ENCODE measurements around the gene PTPN9. TPM values are rescaled to one million over a fixed set of nuclear protein-coding genes. Genes with fewer than 3 reads are reported as not detected.

PTPN9 gene
- total RNA-seq, 2 experiments from 2014 or later = 12.3 to 12.9 TPM

DNA sequence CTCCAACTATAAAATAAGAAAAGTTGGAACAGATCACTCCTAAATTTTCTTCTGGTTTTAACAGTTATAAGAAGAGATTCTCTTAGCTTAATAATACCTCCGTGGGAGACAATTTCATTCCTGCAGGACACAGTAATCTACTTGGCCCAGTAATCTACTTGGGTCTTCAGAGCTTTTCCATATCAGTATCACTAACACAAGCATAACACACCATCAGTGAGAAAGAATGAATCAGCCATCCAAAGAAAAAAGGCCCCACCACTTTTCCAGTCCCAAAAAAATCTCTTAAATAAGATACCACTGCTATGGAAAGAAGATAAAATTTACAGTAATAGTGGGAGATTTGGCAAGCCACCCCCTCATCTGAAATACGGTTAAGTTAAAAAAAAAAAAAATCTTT lies 147.8 kb downstream of the PTPN9 start:
- Mint-ChIP-seq H3K27me3 (no peaks in the 10 kb centered on the region), H3K4me1 (ENCODE audit: low read depth) (peaks cover 41% of the 10 kb centered on the region)

DNA sequence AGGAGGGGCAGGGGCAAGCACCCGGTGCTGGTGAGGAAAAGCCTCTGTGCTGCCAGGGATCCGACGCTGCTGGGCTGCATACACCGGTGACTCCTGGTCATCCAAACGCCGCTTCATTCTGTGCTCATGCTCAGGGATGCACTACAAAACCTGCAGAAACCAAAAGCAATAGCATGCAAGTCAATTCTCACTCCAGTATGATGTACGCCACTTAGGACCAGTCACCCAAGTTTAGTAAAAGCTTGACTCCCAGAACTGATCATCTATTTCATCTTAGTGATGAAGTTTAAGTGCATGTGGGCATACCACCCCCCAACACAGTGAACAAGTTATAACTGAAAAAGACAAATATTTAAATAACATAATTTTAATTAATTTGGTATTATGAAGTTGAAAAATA lies 148.9 kb downstream of the PTPN9 start:
- ATAC-seq (no peak), DNase-seq (no peak)
- ChIA-PET POLR2A (interaction anchor here (0.6 to 0.9 kb wide), 2 partner anchors 9 to 504 kb away, joined by 3 read pairs; no protein-coding TSS in a partner anchor), CTCF (interaction anchor here (1.1 kb wide), 1 partner anchor 15 kb away, joined by 3 read pairs; no protein-coding TSS in a partner anchor)
- Mint-ChIP-seq H3K4me3 (no peak overlapping the region), H3K27me3 (no peaks in the 10 kb centered on the region), H3K36me3 (ENCODE audit: low read depth) (peaks cover 17% of the 10 kb centered on the region), H3K4me1 (ENCODE audit: low read depth) (peaks cover 41% of the 10 kb centered on the region), H3K27ac (no peak overlapping the region), H3K9me3 (no peaks in the 10 kb centered on the region)
- TF ChIP-seq, protein P1, sequence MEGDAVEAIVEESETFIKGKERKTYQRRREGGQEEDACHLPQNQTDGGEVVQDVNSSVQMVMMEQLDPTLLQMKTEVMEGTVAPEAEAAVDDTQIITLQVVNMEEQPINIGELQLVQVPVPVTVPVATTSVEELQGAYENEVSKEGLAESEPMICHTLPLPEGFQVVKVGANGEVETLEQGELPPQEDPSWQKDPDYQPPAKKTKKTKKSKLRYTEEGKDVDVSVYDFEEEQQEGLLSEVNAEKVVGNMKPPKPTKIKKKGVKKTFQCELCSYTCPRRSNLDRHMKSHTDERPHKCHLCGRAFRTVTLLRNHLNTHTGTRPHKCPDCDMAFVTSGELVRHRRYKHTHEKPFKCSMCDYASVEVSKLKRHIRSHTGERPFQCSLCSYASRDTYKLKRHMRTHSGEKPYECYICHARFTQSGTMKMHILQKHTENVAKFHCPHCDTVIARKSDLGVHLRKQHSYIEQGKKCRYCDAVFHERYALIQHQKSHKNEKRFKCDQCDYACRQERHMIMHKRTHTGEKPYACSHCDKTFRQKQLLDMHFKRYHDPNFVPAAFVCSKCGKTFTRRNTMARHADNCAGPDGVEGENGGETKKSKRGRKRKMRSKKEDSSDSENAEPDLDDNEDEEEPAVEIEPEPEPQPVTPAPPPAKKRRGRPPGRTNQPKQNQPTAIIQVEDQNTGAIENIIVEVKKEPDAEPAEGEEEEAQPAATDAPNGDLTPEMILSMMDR (IDR thresholded peaks at IDR 0.05) = no peak
- intact Hi-C loops (cut with micrococcal nuclease) = no loop called here

More for the DNA sequence above, 147.8 kb downstream of the PTPN9 start:
- H3K4me3 Mint-ChIP-seq = no peak overlapping the region
- TF ChIP-seq, protein P1 (IDR thresholded peaks at IDR 0.05) = no peak
- ChIA-PET CTCF (interaction anchor here (1.1 kb wide), 1 partner anchor 9 kb away, joined by 6 read pairs; no protein-coding TSS in a partner anchor), POLR2A (interaction anchor here (0.6 to 0.9 kb wide), 4 partner anchors 8 to 288 kb away, joined by 3 read pairs; no protein-coding TSS in a partner anchor)
- DNase-seq (no peak), ATAC-seq (no peak)
- H3K36me3 Mint-ChIP-seq (ENCODE audit: low read depth) = peaks cover 20% of the 10 kb centered on the region
- no peaks in the 10 kb centered on the region for H3K9me3 Mint-ChIP-seq
- peak overlapping the region; percentile 38 for H3K27ac Mint-ChIP-seq
- intact Hi-C loops (cut with micrococcal nuclease) = no loop called here

DNA sequence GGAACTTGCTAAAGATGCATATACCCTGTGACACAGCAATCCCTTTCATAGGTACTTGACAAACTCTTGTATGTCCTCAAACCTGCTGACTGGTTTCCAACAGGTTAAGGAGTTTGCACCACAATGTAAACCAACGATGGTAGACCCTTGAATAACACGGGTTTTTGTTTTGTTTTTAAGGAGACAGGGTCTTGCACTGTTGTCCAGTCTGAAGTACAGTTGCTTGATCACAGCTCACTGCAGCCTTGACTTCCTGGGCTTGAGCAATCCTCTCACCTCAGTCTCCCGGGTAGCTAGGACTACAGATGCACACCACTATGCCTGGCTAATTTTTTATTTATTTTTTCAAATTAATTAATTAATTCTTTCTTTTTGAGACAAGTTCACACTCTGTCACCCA lies 151.0 kb downstream of the PTPN9 start:
- Mint-ChIP-seq H3K27ac (no peak overlapping the region), H3K4me3 (no peak overlapping the region), H3K9me3 (no peaks in the 10 kb centered on the region), H3K36me3 (ENCODE audit: low read depth) (peaks cover 17% of the 10 kb centered on the region), H3K4me1 (ENCODE audit: low read depth) (peaks cover 27% of the 10 kb centered on the region), H3K27me3 (no peaks in the 10 kb centered on the region)
- intact Hi-C loops (cut with micrococcal nuclease) = no loop called here
- no peak for DNase-seq
- CTCF ChIA-PET = no interaction called here
- no peak for ATAC-seq
- TF ChIP-seq, protein P1 (IDR thresholded peaks at IDR 0.05) = no peak
- POLR2A ChIA-PET = interaction anchor here (1.0 to 2.4 kb wide), 2 partner anchors 13 to 18 kb away, joined by 4 to 7 read pairs; no protein-coding TSS in a partner anchor

DNA sequence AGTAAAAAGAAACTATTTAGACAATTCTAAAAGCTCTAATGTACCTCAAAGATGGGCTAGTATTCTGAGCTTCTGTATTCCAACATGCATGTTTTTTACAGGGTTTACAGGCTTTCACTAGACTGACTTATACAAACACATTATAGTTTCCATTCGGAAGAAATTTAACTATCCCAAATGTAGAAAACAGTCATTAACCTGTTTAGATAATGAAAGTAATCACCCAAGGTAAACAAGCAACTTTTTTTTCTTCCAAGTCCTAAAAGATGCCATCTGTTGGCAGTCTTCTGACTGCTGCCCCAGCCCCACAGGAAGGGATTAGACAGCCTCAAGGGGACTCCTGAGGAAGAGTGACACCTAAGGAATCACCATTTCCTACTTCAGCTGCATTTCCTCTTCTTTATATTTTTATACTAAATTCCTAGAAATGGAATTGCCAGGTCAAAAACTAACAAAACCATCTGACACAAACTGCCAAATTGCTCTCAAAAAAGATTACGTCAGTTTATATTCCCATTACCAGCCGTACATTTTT lies 153.1 kb downstream of the PTPN9 start:
- POLR2A ChIA-PET = no interaction called here
- no peaks in the 10 kb centered on the region for H3K9me3 Mint-ChIP-seq
- CTCF ChIA-PET = no interaction called here
- ATAC-seq (no peak), DNase-seq (no peak)
- peak overlapping the region; percentile 46 for H3K27ac Mint-ChIP-seq
- no peak overlapping the region for H3K4me3 Mint-ChIP-seq
- no peaks in the 10 kb centered on the region for H3K27me3 Mint-ChIP-seq
- H3K4me1 Mint-ChIP-seq (ENCODE audit: low read depth) = peaks cover 11% of the 10 kb centered on the region
- TF ChIP-seq, protein P1 (IDR thresholded peaks at IDR 0.05) = no peak
- peaks cover 26% of the 10 kb centered on the region for H3K36me3 Mint-ChIP-seq (ENCODE audit: low read depth)
- intact Hi-C loops (cut with micrococcal nuclease) = no loop called here

DNA sequence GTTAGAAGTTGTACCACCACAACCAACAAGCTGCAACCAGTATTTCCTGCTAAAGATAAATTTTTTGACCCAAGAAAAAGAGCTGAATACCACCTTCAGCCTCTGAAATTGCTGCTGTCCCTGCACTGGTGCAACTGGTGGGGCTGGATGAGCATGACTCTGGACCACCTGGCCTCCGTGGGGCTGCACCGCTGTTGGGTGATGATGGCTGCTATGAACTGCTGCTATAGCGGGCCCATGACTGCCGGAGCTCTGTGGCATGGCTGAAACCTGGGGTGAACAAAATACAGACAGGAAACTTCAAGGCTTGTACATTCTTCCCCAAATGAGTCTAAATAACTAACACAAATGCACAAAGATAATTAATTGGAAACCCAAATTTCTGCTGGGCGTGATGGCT lies 156.6 kb downstream of the PTPN9 start:
- DNase-seq = no peak
- H3K27ac Mint-ChIP-seq = no peak overlapping the region
- no peaks in the 10 kb centered on the region for H3K27me3 Mint-ChIP-seq
- TF ChIP-seq, protein P1 (IDR thresholded peaks at IDR 0.05) = no peak
- peaks cover 21% of the 10 kb centered on the region for H3K36me3 Mint-ChIP-seq (ENCODE audit: low read depth)
- no peaks in the 10 kb centered on the region for H3K9me3 Mint-ChIP-seq
- ChIA-PET POLR2A (no interaction called here), CTCF (interaction anchor here (1.7 to 2.0 kb wide), 2 partner anchors 9 to 218 kb away, joined by 3 to 6 read pairs; no protein-coding TSS in a partner anchor)
- intact Hi-C loops (cut with micrococcal nuclease) = no loop called here
- ATAC-seq = no peak
- no peak overlapping the region for H3K4me3 Mint-ChIP-seq
- H3K4me1 Mint-ChIP-seq (ENCODE audit: low read depth) = peaks cover 6% of the 10 kb centered on the region

Measured in activated CD8-positive, alpha-beta T cell treated with anti-CD3 and anti-CD28 coated beads for 36 hours (primary cell).